Common myeloid progenitor, CD34-positive (primary cell): ENCODE data around the gene OPTN.

Experiments used
- CTCF ChIA-PET: fragments of 350-600 bp; sonication (Branson Sonifier 250); formaldehyde crosslinking; loops from one replicate; lab custom pipeline; 2021; ENCODE audit warnings: antibody characterized with exemption; lab: Charles Lee
- POLR2A ChIA-PET: fragments of 350-600 bp; sonication (Branson Sonifier 250); formaldehyde crosslinking; loops from one replicate; lab custom pipeline; 2021; ENCODE audit warnings: antibody characterized with exemption; lab: Charles Lee
- DNase-seq, 3 donors: peaks; one replicate each; pipeline versions ENCODE4 v3.0.0 to v3.0.0-alpha.2; 2013
- H3K27ac ChIP-seq, 2 experiments: 1 replicate in 1 of 2; 2 replicates in 1 of 2; pipeline ENCODE4 v1.7.0; 2013; ENCODE audit warnings: inconsistent platforms in 2 of 2, low read length in 2 of 2, mild to moderate bottlenecking in 2 of 2, low read depth in 1 of 2, moderate library complexity in 1 of 2; ENCODE audit not compliant: severe bottlenecking in 2 of 2, insufficient read depth in 1 of 2, poor library complexity in 1 of 2
- H3K27me3 ChIP-seq, 5 experiments: replicated peaks in 2 of 5; 1 replicate in 3 of 5; 2 replicates in 2 of 5; pipeline versions ENCODE4 v1.6.1 to v1.7.0; 2013; ENCODE audit warnings: low read length in 4 of 5, mild to moderate bottlenecking in 2 of 5, moderate library complexity in 2 of 5, inconsistent platforms in 1 of 5; ENCODE audit not compliant: insufficient read depth in 5 of 5, control insufficient read depth in 4 of 5
- H3K36me3 ChIP-seq, 4 experiments: 1 replicate in 2 of 4; 2 replicates in 2 of 4; pipeline versions ENCODE4 v1.6.1 to v1.7.0; 2013; ENCODE audit warnings: low read length in 3 of 4, control low read depth in 1 of 4, mild to moderate bottlenecking in 1 of 4; ENCODE audit not compliant: control insufficient read depth in 4 of 4, insufficient read depth in 4 of 4
- H3K4me1 ChIP-seq, 4 experiments: 1 replicate in 3 of 4; 2 replicates in 1 of 4; pipeline versions ENCODE4 v1.6.1 to v1.7.1; 2013; ENCODE audit warnings: low read length in 3 of 4, mild to moderate bottlenecking in 3 of 4, control low read depth in 1 of 4, inconsistent platforms in 1 of 4, moderate library complexity in 1 of 4; ENCODE audit not compliant: control insufficient read depth in 4 of 4, insufficient read depth in 4 of 4; ENCODE audit errors: control extremely low read depth in 1 of 4
- H3K4me3 ChIP-seq, 7 experiments: 1 replicate in 4 of 7; 2 replicates in 3 of 7; pipeline versions ENCODE4 v1.5.1 to v1.7.0; 2013; ENCODE audit warnings: mild to moderate bottlenecking in 7 of 7, low read length in 6 of 7, moderate library complexity in 6 of 7, inconsistent platforms in 2 of 7, low read depth in 2 of 7, control low read depth in 1 of 7; ENCODE audit not compliant: insufficient read depth in 4 of 7, control insufficient read depth in 1 of 7; ENCODE audit errors: extremely low read depth in 1 of 7
- H3K9me3 ChIP-seq, 5 experiments: 1 replicate in 4 of 5; 2 replicates in 1 of 5; pipeline versions ENCODE4 v1.6.1 to v1.7.1; 2013; ENCODE audit warnings: low read length in 4 of 5, mild to moderate bottlenecking in 2 of 5, inconsistent platforms in 1 of 5, low read depth in 1 of 5, moderate library complexity in 1 of 5; ENCODE audit not compliant: control insufficient read depth in 4 of 5, insufficient read depth in 2 of 5; ENCODE audit errors: control extremely low read depth in 1 of 5
- WGBS: methylation state at CpG from one replicate; pipeline ENCODE4 v1.1.5; 2013; ENCODE audit not compliant: insufficient coverage; 5-methylcytosine and 5-hydroxymethylcytosine counted together

OPTN gene

GRCh38 chr10:13099144-13099665, 758 bp upstream of the OPTN start:
- H3K4me3 ChIP-seq = peak overlapping the region; percentile 40 to 92 (median 82)

DNA sequence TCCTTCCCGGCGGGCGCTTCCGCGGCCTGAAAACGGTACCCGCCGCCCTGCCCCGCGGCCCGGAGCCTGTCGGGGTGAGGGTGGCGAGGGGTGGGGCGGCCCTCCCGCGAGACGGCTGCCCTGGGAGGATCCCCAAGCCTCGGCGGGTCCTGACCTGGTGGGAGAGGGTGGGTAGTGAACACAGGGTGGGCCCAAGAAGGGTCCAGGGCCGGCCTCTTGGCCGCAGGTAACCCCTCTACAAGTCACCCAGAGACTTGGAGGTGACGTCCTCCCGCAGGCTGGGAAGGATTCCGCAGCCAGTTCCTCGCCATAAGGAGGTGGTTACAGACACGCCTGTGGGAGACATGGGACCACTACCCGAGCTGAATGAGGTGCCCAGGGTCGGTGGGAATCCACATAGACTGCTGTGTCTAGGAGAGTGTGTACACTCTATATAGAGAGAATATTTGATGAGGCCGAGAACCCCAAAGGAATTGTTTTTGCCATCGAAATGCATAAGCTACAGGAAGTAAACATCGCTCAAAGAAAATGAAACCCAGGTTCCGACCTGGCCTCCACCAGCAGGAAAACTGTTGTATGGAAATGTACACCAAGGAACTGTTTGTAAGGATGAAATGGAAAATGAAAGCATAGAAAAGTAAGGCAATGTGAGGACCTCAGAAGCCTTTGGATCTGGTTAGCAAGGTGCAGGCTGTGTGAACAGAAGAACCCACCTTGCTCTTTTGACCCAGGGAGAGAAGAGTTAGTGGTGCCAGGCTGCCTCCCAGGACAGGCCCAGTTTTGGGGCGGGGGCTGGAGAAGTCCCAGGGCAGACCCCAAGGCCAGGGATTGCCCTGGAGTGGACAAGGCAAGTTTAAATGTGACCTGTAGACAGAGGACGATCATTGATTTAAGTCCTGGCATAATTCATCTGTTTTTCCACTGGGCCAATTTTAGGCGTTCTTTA, 659 bp downstream of the OPTN start:
- Histone ChIP-seq H3K36me3 (peaks cover 0 to 8% (median 0%) of the 10 kb centered on the region in 4 experiments), H3K27ac (peak overlapping the region; percentile 64 to 82), H3K4me1 (peaks cover 0 to 20% (median 14%) of the 10 kb centered on the region in 4 experiments), H3K27me3 (no peaks in the 10 kb centered on the region), H3K4me3 (peak overlapping the region; percentile 72 to 92 (median 89)), H3K9me3 (no peaks in the 10 kb centered on the region)
- DNase-seq = peak in 2 of 3 donors; percentile 32 to 47
- 2% methylated on average over 14 of the region's 35 CpGs for whole genome bisulfite sequencing
- ChIA-PET POLR2A (no interaction called here), CTCF (interaction anchor here (0.9 to 1.9 kb wide), 7 partner anchors 13 to 391 kb away, joined by 3 to 6 read pairs (median 3); partner anchors contain the start of gene MCM10)

More at GRCh38 chr10:13099144-13099665, 758 bp upstream of the OPTN start:
- Histone ChIP-seq H3K9me3 (no peaks in the 10 kb centered on the region), H3K36me3 (peaks cover 0 to 3% (median 0%) of the 10 kb centered on the region in 4 experiments), H3K4me1 (peaks cover 0 to 20% (median 14%) of the 10 kb centered on the region in 4 experiments), H3K27me3 (no peaks in the 10 kb centered on the region), H3K27ac (peak overlapping the region in 1 of 2 experiments; percentile 54)
- POLR2A ChIA-PET = interaction anchor here (0.7 kb wide), 1 partner anchor 922 kb away, joined by 4 read pairs; no protein-coding TSS in a partner anchor
- DNase-seq = peak in 1 of 3 donors; percentile 54
- CTCF ChIA-PET = interaction anchor here (0.7 to 1.9 kb wide), 12 partner anchors 10 to 883 kb away, joined by 3 to 6 read pairs (median 3); no protein-coding TSS in a partner anchor
- WGBS = 9% methylated on average over 6 of the region's 14 CpGs

GRCh38 chr10:13102002-13102794, 2.2 kb downstream of the OPTN start:
- H3K27ac ChIP-seq = no peak overlapping the region

DNA sequence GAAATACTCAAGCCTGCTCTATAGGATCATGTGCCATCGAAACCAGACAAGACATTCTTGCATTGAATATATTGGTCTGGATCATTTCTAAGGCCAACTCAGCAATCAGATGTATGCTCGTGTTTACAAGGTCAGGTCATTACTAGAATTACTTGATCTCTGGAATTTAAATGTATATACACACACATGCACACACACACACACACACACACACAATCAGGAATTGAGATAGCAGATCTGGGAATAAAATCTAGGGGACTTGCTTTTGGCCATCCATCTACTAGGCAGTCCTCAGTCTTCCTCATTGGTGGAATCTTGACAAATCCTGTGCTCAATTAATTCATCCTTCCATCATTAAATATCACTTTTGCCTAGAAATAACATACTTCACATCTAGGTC, 3.6 kb downstream of the OPTN start:
- Histone ChIP-seq H3K9me3 (no peaks in the 10 kb centered on the region), H3K4me3 (no peak overlapping the region), H3K36me3 (peaks cover 0 to 8% (median 0%) of the 10 kb centered on the region in 4 experiments), H3K27me3 (no peaks in the 10 kb centered on the region), H3K4me1 (peaks cover 0 to 29% (median 20%) of the 10 kb centered on the region in 4 experiments), H3K27ac (no peak overlapping the region)
- CTCF ChIA-PET = no interaction called here
- DNase-seq = no peak
- POLR2A ChIA-PET = no interaction called here
- WGBS = 100% methylated on average over 1 of the region's 2 CpGs

More at GRCh38 chr10:13102002-13102794, 2.2 kb downstream of the OPTN start:
- no peaks in the 10 kb centered on the region for H3K9me3 ChIP-seq
- H3K27me3 ChIP-seq = no peaks in the 10 kb centered on the region
- H3K4me1 ChIP-seq = peaks cover 0 to 20% (median 14%) of the 10 kb centered on the region in 4 experiments
- peaks cover 0 to 8% (median 0%) of the 10 kb centered on the region in 4 experiments for H3K36me3 ChIP-seq
- CTCF ChIA-PET = interaction anchor here (1.5 kb wide), 1 partner anchor 16 kb away, joined by 4 read pairs; no protein-coding TSS in a partner anchor
- POLR2A ChIA-PET = no interaction called here
- DNase-seq = no peak
- WGBS = 93% methylated on average over 11 of the region's 13 CpGs
- H3K4me3 ChIP-seq = no peak overlapping the region

- H3K4me1 ChIP-seq = peaks cover 0 to 20% (median 12%) of the 10 kb centered on the region in 4 experiments
- H3K4me3 ChIP-seq = no peak overlapping the region
- peaks cover 0 to 8% (median 3%) of the 10 kb centered on the region in 4 experiments for H3K36me3 ChIP-seq
- H3K27me3 ChIP-seq = no peaks in the 10 kb centered on the region
- 99% methylated on average over 13 of the region's 14 CpGs for WGBS
- no peak for DNase-seq
- ChIA-PET CTCF (interaction anchor here (0.5 kb wide), 1 partner anchor 1014 kb away, joined by 3 read pairs; no protein-coding TSS in a partner anchor), POLR2A (no interaction called here)
- no peak overlapping the region for H3K27ac ChIP-seq
- no peaks in the 10 kb centered on the region for H3K9me3 ChIP-seq
These were observed 4.7 kb downstream of the OPTN start for GRCh38 chr10:13104697-13105096.

GRCh38 chr10:13105184-13105583, 5.2 kb downstream of the OPTN start:
- CTCF ChIA-PET = no interaction called here
- no peak overlapping the region for H3K27ac ChIP-seq

More at GRCh38 chr10:13105184-13105583, 5.2 kb downstream of the OPTN start:
- no peak for DNase-seq
- Histone ChIP-seq H3K36me3 (peaks cover 0 to 11% (median 4%) of the 10 kb centered on the region in 4 experiments), H3K4me1 (peaks cover 0 to 18% (median 12%) of the 10 kb centered on the region in 4 experiments), H3K4me3 (no peak overlapping the region), H3K9me3 (no peaks in the 10 kb centered on the region), H3K27me3 (no peaks in the 10 kb centered on the region)
- WGBS = 94% methylated on average over 3 of the region's 4 CpGs
- POLR2A ChIA-PET = no interaction called here
